Measurements from ENCODE around the gene RNU1-4.
"Not testable (repeated sequence)": the region's sequence is repeated elsewhere in the genome, so short reads cannot be mapped to it uniquely, and the experiment has no call there.

- not testable (repeated sequence) for TF ChIP-seq CTCF, POLR2A (IDR thresholded peaks at IDR 0.05)
Observed at GRCh38 chr1:16693449-16694307, 46.6 kb upstream of the RNU1-4 start.

Data from thyroid gland (tissue), 4 donors.